Omental fat pad (tissue), 4 donors: ENCODE measurements around the gene SLC2A4. TPM values are rescaled to one million over a fixed set of nuclear protein-coding genes. Genes with fewer than 3 reads are reported as not detected.

Source experiments
- ATAC-seq: fragments of 150-250 bp; one replicate; pipeline ENCODE4 v1.9.1; 2016; ENCODE audit warnings: mild to moderate bottlenecking, moderate library complexity; ENCODE audit not compliant: low FRiP score
- DNase-seq: peaks from one replicate; pipeline ENCODE4 v3.0.0-alpha.2; 2019; ENCODE audit warnings: low spot score
- CTCF ChIP-seq, 3 donors: fragments of 450-650 bp; IDR thresholded peaks; one replicate each; pipeline ENCODE4 v1.5.1; 2016 to 2017; ENCODE audit warnings: antibody characterized with exemption in 3 of 3, mild to moderate bottlenecking in 3 of 3, moderate library complexity in 2 of 3
- total RNA-seq, 4 donors: library from RNA; depleted of rRNA; stranded (reverse); fragments of >200 nt; gene quantifications; one replicate each; pipeline ENCODE4 v1.1.0, GENCODE V29; 2016

Gene SLC2A4
- total RNA-seq, 4 donors from 2014 or later, result 8.9 to 29.2 (median 12.1) TPM

- TF ChIP-seq CTCF (IDR thresholded peaks at IDR 0.05), result no peak
- no peak for DNase-seq
- ATAC-seq, result no peak
Measured at GRCh38 chr17:7237266-7237760, 44.2 kb upstream of the SLC2A4 start.

GRCh38 chr17:7237761-7238419, 43.6 kb upstream of the SLC2A4 start:
- TF ChIP-seq CTCF (IDR thresholded peaks at IDR 0.05), result no peak
- DNase-seq, result no peak
- peak; percentile 17 for ATAC-seq

- ATAC-seq, result no peak
- DNase-seq, result no peak
Measured at GRCh38 chr17:7238420-7239090, 43.0 kb upstream of the SLC2A4 start.

GRCh38 chr17:7239091-7240027, 42.2 kb upstream of the SLC2A4 start, which contains the start of gene PHF23:
Gene PHF23, minus strand, starts transcription at chr17:7239457. Its CDS starts 178 bp downstream, at chr17:7239279.
- ATAC-seq, result peak; percentile 77
- peak; percentile 92 for DNase-seq
- no peak for TF ChIP-seq CTCF (IDR thresholded peaks at IDR 0.05)

More at GRCh38 chr17:7238420-7239090, 43.0 kb upstream of the SLC2A4 start:
- TF ChIP-seq CTCF (IDR thresholded peaks at IDR 0.05), result no peak

- no peak for DNase-seq
- no peak for TF ChIP-seq CTCF (IDR thresholded peaks at IDR 0.05)
- ATAC-seq, result no peak
Measured at GRCh38 chr17:7240375-7240774, 41.1 kb upstream of the SLC2A4 start.

GRCh38 chr17:7241090-7241733, 40.3 kb upstream of the SLC2A4 start:
- ATAC-seq, result no peak

More at GRCh38 chr17:7241090-7241733, 40.3 kb upstream of the SLC2A4 start:
- no peak for TF ChIP-seq CTCF (IDR thresholded peaks at IDR 0.05)
- no peak for DNase-seq
